H4 (cell line): ENCODE data around the gene KCNC1. TPM values are rescaled to one million over a fixed set of nuclear protein-coding genes. Genes with fewer than 3 reads are reported as not detected.

Experiments
- DNase-seq: peaks from one replicate; pipeline ENCODE4 v3.0.0-alpha.2; 2015; ENCODE audit warnings: low spot score
- total RNA-seq: library from RNA; depleted of rRNA; stranded (reverse); fragments of >200 nt; shearing (Covaris generic); gene quantifications from 2 replicates; pipeline ENCODE4 v1.2.3, GENCODE V29; 2014; rRNA removed

Gene KCNC1
- not detected in 2 replicates for total RNA-seq

DNA sequence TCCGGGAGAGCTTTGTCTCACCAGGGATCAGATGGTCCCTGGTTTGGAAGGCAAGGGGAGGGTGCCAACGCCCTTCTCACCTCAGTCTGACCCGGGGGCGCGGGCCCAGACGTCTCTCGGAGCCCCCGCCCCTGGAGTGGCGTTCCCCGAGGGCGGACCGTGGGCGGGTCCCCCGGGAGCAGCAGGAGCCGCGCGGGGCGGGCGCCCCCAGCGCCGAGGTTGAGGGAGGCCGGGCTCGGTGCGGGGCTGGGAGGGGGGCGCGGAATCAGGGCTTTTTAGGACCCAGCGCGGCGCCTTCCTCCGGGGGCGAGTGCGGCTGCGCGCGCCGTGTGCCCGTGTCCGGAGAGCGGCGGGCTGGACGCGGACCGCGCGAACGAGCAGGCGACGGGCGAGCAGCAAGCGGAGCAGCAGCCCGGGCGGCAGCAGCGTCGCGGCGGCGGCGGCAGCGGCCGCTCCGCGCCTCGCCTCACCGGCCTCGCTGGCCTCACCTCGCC is at the start of gene KCNC1:
Gene KCNC1, plus strand, starts transcription at position 364 of the 494 bp plus-strand sequence. CDS start 1,222 bp downstream, outside the sequence.
- no peak for DNase-seq

DNA sequence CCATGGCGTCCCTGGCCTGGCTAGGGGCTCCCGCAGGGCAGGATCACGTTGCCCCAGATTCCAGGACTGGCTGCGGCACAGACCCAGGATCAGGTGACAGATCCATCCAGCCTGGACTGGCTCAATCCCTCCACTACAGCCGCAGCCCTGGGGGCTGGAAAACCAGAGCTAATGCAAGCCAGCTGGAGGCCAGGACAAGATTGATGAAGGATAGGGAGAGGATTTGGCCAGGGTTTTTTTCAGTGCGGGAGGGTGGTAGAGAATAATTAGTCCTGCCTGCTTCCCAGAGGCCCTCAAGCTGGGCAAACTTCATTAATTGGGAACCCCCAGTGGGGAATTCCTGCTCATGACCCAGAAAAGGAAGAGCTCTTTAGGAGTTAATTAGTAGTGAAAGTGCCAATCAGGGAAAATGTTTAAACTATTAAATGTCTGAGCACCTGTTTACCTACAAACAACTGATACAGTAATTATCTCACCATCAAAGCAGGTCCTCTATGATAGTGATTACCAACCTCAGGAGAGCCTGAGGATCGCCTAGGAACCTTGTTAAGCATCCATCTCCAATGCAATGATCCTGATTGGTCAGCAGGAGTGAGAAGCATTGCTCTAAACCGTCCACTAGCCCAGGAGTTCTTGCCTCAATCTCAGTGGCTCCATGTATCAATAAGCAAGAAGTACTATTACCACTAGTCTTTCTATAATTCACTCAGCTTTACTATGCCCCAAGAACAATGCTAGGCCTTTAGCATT is 48.2 kb upstream of the KCNC1 start:
- no peak for DNase-seq

DNA sequence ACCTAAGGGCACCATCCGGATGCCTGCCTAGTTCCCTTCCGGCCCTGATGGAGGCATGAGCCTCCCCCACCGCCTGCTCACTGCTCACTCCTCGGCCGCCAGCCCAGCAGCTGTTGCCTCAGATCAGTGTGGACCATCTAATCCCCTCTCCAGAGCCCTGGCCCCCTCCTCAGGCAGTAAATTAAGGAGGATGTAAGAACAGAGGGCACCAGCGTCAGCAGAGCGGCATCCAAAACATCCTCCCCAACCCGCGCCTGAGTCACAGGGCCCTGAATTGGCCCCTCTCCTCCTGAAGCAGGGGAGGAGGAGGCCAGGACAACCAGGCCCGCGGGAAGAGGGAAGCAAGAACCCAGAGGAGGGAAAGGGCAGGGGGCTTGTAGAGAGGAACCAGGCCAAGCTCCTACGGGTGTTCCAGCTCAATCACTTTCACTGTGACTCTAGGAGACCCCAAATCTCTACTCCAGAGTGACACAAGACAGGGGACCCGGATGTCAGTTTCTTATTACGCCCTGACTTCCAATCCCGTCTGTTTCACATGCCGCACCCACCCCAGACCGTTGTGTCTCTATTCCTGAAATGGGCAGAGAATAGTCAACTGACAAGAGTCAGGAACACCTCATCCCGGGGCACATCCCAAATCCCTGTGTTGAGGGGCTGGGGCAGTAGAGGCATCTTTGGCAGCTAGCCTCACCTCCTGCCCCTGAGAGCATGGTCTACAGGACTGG is 46.5 kb upstream of the KCNC1 start:
- DNase-seq = no peak

DNA sequence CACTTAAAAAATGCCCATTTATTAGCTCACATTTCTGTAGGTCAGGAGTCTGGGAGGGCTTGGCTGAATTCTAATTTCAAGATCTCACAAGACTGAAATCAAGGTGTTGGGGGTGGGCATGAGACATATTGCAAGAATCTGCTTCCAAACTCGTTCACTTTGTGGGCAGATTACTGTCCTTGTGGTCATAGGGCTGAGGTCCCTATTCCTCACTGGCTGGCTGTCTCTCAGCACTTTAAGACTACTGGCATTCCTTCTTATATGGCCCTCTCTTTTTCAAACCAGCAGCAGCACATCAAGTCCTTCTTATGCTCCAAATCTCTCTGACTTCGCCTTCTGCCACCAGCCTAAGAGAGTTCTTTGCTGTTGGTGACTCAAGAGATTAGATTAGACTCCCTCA is 43.0 kb upstream of the KCNC1 start:
- no peak for DNase-seq

DNA sequence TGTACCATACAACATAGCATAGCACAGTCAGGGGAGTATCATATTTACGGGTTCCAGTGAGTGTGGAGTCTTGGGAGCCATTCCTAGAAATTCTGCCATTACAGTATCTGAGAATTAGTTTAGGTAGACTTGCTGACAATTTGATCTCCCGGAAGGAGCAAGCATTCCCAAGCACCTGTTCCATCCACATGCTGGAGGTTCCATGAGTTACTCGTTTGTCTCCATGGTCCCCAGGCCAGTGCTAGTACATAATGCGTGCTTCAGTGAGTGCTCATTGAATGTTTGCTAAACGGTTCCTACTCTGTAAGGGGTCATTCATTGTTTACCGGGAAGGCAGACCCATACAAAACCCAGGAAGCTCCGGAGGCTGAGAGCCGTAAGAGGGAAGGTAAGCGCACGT is 42.6 kb upstream of the KCNC1 start:
- no peak for DNase-seq

DNA sequence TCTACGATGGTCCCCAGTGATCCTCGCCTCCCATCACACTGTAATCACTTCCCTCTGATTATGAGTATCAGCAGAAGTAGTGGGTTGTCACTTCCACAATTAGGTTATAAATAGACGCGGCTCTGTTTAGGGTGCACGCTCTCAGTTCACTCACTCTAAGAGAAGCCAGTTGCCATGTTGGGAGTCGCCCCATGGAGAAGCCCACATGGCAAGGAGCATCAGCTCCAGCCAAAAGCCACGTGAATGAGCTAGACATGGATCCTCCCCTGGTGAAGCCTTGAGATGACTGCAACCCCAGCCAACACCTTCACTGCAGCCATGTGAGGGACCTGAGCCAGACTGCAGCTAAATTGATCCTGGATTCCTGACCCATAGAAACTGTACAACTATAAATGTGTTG is 41.6 kb upstream of the KCNC1 start:
- DNase-seq = no peak

DNA sequence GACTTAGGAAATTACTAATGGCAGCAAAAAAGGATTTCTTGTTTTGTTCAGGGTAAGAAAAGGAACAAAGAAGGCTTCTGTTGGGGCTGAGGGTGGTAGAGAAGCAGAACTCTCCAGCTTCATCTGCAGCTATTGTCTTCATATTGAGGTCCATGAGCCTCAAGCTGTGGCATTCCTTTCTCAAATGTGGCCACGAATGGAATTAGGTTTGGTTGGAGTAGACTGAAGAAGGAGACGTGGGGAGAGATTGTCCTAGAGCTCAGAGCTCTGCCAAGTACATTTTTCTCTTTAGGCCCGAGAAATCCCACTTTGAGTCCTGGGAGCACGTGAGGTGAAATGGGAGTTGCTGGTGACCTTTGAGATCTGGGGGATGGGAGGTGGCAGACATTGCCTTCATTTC is 41.0 kb upstream of the KCNC1 start:
- DNase-seq = no peak

DNA sequence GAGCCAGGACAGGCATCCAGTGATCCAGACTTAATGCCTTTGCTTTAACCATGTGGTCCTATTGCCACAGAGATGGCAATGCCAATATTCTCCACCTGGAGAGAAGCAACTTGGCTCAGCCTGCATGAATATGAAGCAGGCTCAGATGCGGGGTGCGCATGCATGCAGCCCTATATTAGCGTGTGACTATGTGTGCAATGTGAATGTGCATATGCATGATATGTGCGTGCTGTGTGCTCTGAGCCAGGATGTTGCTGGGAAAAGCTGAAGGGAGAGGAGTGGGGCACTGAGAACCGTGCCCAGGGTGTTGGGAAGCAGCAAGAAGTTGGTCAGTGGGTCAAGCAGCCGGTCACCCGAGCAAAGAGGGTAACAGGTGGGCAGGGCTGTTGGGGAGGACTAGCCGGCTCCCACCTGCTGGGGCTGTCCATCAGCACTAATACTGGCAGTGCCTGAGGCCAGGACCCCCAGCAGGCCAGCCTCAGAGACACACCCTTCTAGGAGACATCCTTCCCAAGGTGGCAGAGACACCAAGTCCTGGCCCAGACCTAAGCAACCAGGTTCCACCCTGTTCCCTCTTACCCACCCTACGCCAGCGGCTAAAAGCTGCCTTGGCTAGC is 40.0 kb upstream of the KCNC1 start:
- no peak for DNase-seq

DNA sequence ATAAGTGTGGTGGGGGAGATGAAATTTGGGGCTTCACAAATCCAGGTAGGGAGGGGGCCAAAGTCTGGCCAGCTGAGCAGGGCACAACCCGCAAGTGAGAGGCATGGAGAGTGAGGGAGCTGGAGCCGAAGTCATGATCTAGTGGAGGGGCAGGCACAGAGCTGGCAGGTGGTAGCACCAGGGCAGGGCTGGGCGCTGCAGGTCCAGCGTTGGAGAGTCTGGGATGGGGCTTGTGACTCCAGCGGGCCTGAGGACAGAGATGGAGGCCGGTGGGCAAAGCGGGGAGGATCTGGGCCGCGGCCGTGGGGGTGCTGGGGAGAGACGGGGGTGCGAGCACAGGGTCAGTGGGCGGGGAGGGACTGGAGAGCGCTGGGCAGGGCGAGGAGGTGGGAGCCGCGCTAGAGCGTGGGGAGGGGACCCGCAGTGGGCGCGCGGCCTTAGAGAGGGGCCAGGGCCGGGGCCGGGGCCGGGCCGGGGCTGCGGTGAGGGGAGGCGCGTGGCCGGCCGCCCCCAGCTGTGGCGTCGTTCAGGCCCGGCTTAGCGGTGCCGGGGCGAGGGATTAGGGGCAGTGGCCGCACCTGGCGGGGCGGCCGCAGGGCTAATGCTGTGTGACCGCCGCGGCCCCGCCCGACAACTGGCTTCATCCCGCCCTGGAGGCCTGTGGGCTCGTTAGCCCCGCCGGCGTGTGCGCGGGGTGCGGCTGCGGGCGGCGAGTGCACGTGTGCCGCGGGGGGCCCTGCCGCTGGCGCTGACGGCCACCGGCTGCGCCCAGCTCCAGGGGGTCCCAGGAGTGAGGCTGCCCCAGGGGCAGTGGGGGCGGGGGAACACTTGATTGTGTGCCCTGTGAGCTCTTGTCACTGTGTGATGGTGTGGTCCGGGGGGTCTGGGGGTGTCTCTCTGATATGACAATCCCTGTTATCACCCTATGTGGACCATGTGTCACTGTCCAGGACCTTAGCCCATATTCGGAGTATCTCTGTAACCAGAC is 38.8 kb upstream of the KCNC1 start:
- DNase-seq = no peak

DNA sequence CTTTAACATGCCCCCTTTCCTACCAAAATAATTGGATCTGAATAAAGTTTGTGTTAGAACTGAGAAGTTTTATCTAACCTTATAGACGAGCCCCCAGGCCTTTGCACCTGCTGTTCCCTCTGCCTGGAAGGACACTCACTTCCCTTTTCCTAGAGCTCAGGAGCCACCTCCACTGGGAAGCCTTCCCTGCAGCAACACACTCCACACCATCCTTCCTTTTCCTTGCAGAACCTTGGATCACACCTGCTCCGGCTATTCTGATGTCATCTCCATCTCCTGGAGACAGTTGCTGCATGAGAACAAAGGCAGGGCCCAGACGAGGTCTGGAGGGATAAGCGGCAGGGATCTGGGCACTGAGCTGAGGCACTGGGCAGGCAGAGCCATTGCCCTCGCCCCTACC is 37.8 kb upstream of the KCNC1 start:
- no peak for DNase-seq

DNA sequence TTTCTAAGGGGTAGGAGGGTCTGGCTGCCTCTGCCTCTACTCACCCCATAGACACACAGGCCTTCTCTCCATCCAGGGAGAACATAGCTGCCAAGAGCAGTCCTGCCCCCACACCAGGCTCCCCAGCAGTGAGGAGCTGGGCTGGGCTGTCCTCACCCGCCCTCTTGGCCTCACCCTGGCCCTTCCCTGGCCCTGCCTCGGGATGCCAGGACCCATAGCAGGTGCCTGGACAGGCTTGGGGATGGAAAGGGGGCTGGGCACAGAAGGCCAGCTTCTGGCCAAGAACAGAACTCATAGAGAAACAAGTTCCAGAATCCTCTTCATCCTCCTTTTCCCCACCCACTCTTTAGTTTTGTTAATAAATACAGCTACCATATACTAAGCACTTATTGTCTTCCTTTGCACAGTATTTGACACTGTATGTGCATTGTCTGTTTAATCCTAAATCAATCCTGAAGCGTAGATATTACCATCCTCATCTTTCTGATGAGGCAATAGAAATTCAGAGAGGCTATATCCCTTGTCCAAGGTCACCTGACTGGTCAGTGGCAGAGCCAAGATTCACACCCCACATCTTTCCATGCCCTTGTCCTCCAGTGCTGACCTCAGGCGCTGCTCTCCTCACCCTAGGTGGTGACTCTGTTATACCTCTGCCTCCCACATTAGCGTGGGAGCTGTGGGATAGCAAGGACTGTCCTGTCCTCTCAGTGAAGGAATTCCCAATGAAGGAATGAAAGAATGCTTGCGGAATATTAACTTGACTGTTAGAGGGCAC is 37.2 kb upstream of the KCNC1 start:
- no peak for DNase-seq

DNA sequence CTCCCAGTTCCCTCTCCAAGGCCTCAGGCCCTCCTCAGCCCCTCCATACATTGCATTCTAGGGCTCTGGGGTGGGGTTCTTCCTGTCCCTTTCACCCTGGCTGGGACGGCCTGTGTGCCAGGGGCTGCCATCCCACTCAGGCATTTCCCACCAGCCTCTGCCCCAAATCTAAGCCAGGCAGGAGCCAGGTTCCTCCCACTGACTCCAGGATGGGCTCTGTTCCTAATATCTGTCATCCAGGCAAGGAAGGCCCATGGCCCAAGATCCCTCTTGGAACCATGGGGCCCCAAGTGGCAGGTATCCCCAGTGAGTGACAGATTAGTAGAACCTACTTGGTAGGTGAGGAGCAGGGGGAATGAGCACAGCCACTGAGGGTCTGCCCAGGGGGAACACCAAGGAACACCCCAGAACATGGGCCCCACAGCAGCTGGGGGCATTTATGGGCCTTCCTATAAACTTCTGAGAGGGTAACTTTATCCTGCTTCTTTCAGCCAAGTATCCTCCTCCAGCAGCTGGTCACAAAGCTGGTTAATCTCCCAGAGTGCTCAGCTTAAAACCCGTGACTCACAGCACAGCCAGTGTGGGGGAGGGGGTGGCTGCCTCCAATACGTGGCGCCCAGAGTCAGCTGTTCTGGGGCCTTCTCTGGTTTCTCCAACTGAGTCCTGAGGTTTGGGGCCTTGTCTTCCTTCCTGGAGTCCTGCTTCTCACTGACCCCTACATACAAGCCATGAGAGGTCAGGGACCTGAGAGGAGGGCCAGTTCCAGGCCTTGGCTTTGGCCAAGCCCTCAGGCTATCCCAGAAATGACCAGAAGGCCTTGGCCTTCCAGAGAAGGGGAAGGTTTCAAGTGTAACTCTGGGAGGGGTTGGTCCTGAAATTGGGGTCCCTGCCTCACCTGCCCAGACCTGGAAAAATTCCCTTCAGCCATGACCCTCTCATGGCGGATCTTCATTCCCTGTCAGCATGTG is 35.1 kb upstream of the KCNC1 start:
- peak; percentile 39 for DNase-seq

DNA sequence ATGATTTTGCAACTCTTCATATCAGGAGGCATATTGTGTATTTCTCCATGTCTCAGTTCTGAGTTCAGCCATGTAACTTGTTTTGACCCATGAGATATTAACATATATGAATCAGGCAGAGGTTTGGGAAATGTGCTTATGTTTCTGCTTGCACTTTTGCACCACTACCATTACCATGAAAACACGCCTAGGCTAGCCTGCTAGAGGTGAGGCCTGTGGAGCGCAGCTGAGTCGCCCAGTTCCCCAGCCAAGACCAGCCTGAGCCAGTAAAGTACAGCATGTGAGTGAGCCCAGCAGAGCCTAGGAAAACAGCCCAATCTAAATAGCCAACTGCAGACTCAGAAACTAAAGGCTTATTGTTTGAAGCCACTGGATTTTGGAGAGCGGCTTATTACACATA is 33.6 kb upstream of the KCNC1 start:
- no peak for DNase-seq

DNA sequence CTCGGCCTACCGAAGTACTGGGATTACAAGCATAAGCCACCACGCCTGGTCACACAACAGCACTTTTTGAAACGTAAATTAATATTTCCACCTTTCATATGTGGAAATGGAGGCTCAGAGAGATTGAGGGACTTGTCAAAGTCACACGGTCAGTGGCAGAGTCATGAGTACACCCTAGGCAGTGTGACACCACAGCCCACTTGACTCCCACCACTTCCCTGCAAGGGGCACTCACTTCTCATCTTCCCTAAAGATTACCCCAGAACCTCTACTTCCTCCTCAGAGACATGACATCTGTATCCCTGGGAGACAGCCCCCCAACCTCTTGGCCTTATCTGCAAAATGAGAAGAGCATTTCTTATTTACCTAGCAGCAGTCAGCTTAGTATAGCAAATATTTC is 31.7 kb upstream of the KCNC1 start:
- no peak for DNase-seq

DNA sequence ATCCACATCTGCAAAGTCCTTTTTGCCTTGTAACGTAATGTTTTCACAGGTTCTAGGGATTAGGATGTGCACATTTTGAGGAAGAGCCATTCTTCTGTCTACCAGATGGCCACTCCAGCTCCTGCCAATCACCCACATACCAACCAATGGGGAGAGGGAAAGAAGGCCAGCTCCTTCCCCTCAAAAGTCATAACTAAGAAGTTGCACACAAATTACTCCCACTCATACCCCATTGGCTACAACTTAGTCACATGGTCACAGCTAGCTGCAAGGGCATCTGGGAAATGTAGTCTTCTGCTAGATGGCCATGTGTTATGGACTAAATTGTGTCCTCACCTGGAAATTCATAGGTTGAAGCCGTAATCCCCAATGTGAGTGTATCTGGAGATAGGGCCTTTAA is 30.6 kb upstream of the KCNC1 start:
- DNase-seq = no peak

DNA sequence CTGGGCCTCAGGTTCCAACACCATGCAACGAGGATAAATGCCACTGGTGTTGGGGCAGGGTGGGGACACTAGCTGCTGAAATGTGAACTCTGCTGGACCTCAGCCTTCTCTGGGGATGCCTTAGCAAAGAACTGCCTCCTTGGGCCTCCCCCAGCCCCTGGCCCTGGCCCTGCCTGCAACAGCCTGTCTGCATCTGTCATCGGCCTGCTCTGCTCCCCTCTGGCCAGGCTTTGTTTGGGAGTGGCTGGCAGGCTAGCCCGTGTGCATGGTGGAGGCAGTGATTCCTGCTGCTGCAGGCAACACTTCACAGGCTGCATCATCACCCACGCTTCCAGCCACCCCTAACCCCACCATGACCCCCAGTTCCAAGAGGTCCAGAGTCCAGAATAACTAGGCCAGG is 26.8 kb upstream of the KCNC1 start:
- DNase-seq = no peak

DNA sequence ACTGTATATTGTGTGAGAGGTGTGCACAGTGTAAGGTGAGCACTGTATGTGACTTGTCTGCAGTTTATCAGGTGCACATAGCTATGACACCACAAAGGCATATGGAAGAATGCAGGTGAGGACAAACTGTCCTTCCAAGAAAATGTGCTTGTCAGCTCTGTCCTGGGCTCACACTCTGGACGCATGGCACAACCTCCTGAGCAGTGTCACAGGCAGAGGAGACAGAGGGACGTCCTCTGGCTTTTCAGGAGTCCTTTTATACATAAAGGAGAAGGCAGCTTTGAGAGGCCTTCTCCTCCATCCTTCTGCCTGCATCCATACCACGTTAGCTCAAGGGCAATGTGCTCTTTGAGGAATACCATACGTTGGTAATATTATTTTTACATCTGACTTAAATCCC is 22.7 kb upstream of the KCNC1 start:
- DNase-seq = no peak

DNA sequence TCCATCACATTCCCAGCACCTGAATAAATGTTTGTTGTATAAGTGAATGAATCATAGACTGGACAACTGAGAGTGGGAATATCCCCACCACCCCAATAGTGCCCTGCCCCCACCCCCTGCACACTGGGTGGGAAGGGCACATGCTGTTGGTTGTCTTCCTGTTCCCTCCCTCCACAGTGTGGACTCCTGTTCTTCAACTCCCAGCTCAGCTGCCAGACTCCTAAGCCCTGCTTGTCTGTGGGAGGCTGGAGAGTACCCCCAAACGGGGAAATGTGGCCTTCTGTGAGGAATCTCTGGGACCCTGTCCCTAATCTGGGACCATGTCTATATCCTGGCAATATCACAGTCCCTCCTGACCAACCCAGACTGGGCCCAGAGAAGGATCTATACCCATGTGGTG is 20.7 kb upstream of the KCNC1 start:
- no peak for DNase-seq

DNA sequence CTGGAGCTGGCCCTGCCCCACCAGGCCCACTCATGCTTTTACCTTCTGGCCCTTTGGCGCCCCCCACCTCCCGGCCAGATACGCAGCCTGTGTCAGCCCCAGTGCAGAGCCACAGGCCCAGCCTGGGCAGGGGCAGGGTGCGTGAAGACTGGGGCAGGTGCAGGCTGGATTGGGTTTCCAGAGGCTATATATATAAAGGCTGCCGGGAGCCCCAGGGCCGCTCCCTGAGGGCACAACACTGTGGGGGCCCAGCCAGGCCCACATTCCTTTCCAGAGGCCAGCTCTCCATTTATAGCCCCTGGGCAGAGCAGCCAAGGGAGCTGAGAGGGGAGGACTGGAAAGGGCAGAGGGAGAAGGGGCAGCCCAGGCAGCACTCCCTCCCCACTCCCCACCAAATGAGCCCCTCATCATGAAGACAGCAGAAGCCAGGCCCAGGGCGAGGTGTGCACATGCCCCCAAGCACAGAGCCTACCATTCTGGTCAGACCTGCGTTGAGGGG is 20.2 kb upstream of the KCNC1 start:
- DNase-seq = no peak
